HepG2 (cell line): ENCODE data around the gene ANKRD11. TPM values are rescaled to one million over a fixed set of nuclear protein-coding genes. Genes with fewer than 3 reads are reported as not detected.

ENCODE experiments used
- HNF4G ChIP-seq, 2 experiments: sonication (generic) in 1 of 2; formaldehyde crosslinking in 1 of 2; IDR thresholded peaks; 2 replicates each; pipeline versions ENCODE4 v1.4.0 to v1.6.1; 2011 to 2020; ENCODE audit warnings: borderline replicate concordance in 2 of 2, low read depth in 2 of 2, mild to moderate bottlenecking in 2 of 2, low read length in 1 of 2, missing genetic modification reagents in 1 of 2, moderate library complexity in 1 of 2
- SAP130 ChIP-seq: IDR thresholded peaks from 2 replicates; pipeline ENCODE4 v1.6.1; 2016; ENCODE audit warnings: low read depth
- ZNF558 ChIP-seq: sonication (generic); formaldehyde crosslinking; IDR thresholded peaks from 2 replicates; pipeline ENCODE4 v1.9.0; 2022; ENCODE audit warnings: mild to moderate bottlenecking, missing genetic modification reagents, borderline replicate concordance
- polyA plus RNA-seq, 8 experiments: library from polyadenylated mRNA; depleted of rRNA in 3 of 8; stranded (reverse) in 7 of 8; unstranded in 1 of 8; fragments of >200 nt; fragmentation: Illumina TruSeq in 4 of 8; extraction: Trizol in 4 of 8; gene quantifications; 2 replicates each; pipeline versions ENCODE4 v1.2.1 to v1.2.3, GENCODE V29; 2011 to 2016; ENCODE audit warnings: low read depth in 4 of 8, missing spikeins in 1 of 8, mixed read lengths in 1 of 8; ENCODE audit not compliant: insufficient read depth in 1 of 8
- total RNA-seq, 5 experiments: library from RNA; depleted of rRNA; stranded (reverse); fragments of >200 nt; fragmentation: Illumina TruSeq; extraction: Trizol; gene quantifications; 2 replicates each; pipeline ENCODE4 v1.2.3, GENCODE V29; 2016; ENCODE audit warnings: low read depth in 1 of 5
- TF ChIP-seq, protein P1 (sequence below): sonication (generic); formaldehyde crosslinking; IDR thresholded peaks from 2 replicates; pipeline ENCODE4 v1.5.0; 2020; ENCODE audit warnings: mild to moderate bottlenecking, missing genetic modification reagents, borderline replicate concordance
- TF ChIP-seq, protein P2 (sequence below): sonication (generic); formaldehyde crosslinking; IDR thresholded peaks from 2 replicates; pipeline ENCODE4 v1.5.0; 2020; ENCODE audit warnings: missing genetic modification reagents
- TF ChIP-seq, protein P3 (sequence below): sonication (generic); formaldehyde crosslinking; IDR thresholded peaks from 2 replicates; pipeline ENCODE4 v1.5.0; 2020; ENCODE audit warnings: missing genetic modification reagents, mild to moderate bottlenecking, borderline replicate concordance
- TF ChIP-seq, protein P4 (sequence below): conservative IDR thresholded peaks from 2 replicates; pipeline ENCODE4 v1.6.1; 2018; ENCODE audit warnings: missing genetic modification reagents

ANKRD11 gene
- total and polyA plus RNA-seq, 2 of the 13 experiments (the other 11 are each of a cell fraction or from before 2014, with no cell fraction given): 21.4 to 38.4 TPM

DNA sequence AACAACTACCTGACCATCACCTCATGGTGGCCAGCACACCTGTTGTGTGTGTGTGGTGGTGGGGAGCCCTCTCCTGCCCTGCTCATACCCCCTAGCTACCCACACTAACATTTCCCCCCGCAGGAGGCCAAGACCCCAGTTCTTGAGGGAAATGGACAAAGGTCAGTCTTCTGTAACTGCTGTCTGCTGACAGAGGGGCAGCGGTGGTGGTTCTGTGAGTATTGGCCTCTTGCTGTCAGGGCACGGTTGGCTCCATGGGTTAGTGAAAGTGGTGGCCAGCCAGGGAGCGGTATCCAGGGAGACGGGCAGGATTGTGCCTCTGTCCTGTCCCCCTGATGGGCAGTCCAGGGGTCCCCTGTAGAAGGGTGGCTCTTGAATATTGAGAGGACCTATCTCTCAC lies 246.7 kb downstream of the ANKRD11 start (continued):
- TF ChIP-seq, protein P1, sequence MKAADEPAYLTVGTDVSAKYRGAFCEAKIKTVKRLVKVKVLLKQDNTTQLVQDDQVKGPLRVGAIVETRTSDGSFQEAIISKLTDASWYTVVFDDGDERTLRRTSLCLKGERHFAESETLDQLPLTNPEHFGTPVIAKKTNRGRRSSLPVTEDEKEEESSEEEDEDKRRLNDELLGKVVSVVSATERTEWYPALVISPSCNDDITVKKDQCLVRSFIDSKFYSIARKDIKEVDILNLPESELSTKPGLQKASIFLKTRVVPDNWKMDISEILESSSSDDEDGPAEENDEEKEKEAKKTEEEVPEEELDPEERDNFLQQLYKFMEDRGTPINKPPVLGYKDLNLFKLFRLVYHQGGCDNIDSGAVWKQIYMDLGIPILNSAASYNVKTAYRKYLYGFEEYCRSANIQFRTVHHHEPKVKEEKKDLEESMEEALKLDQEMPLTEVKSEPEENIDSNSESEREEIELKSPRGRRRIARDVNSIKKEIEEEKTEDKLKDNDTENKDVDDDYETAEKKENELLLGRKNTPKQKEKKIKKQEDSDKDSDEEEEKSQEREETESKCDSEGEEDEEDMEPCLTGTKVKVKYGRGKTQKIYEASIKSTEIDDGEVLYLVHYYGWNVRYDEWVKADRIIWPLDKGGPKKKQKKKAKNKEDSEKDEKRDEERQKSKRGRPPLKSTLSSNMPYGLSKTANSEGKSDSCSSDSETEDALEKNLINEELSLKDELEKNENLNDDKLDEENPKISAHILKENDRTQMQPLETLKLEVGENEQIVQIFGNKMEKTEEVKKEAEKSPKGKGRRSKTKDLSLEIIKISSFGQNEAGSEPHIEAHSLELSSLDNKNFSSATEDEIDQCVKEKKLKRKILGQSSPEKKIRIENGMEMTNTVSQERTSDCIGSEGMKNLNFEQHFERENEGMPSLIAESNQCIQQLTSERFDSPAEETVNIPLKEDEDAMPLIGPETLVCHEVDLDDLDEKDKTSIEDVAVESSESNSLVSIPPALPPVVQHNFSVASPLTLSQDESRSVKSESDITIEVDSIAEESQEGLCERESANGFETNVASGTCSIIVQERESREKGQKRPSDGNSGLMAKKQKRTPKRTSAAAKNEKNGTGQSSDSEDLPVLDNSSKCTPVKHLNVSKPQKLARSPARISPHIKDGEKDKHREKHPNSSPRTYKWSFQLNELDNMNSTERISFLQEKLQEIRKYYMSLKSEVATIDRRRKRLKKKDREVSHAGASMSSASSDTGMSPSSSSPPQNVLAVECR (CRISPR knock-in tag): peak; percentile 52; the same call in 1 of the 2 replicates
- TF ChIP-seq, protein P2, sequence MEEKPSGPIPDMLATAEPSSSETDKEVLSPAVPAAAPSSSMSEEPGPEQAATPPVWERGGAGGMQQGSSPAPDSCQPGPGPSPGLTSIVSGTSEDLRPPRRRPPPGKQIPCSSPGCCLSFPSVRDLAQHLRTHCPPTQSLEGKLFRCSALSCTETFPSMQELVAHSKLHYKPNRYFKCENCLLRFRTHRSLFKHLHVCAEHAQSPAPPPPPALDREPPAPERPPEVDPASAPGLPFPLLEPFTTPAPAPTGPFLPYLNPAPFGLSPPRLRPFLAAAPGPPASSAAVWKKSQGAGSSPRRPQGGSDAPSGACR (CRISPR knock-in tag): 0 out of 2 replicates have a peak, but pooled peaks have one; percentile 38
- TF ChIP-seq, protein P3, sequence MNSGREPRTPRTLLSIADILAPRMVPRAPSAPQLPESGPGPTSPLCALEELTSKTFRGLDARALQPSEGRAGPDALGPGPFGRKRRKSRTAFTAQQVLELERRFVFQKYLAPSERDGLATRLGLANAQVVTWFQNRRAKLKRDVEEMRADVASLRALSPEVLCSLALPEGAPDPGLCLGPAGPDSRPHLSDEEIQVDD: 0 out of 2 replicates have a peak, but pooled peaks have one; percentile 38
- TF ChIP-seq, protein P4, sequence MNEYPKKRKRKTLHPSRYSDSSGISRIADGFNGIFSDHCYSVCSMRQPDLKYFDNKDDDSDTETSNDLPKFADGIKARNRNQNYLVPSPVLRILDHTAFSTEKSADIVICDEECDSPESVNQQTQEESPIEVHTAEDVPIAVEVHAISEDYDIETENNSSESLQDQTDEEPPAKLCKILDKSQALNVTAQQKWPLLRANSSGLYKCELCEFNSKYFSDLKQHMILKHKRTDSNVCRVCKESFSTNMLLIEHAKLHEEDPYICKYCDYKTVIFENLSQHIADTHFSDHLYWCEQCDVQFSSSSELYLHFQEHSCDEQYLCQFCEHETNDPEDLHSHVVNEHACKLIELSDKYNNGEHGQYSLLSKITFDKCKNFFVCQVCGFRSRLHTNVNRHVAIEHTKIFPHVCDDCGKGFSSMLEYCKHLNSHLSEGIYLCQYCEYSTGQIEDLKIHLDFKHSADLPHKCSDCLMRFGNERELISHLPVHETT: no peak
- TF ChIP-seq HNF4G (IDR thresholded peaks at IDR 0.05; ENCODE audit: borderline replicate concordance, low read depth, low read length) (0 out of 2 replicates have a peak, but pooled peaks have one; percentile 7), HNF4G (CRISPR knock-in tag; IDR thresholded peaks at IDR 0.05; ENCODE audit: borderline replicate concordance, low read depth) (no peak), SAP130 (CRISPR knock-in tag) (0 out of 2 replicates have a peak, but pooled peaks have one; percentile 21), ZNF558 (CRISPR knock-in tag) (peak; percentile 40; the same call in 1 of the 2 replicates)
